Activated T-cell treated with anti-CD3 and anti-CD28 coated beads, Interleukin-2, amount 50 U/mL, for 72 hours (primary cell): ENCODE data around the gene TAP2. TPM values are rescaled to one million over a fixed set of nuclear protein-coding genes. Genes with fewer than 3 reads are reported as not detected.
"Not testable (repeated sequence)": the region's sequence is repeated elsewhere in the genome, so short reads cannot be mapped to it uniquely, and the experiment has no call there.

ENCODE experiments used
- ATAC-seq, 2 donors: fragments of 150-1000 bp; cut with Tn5 transposase; replicated peaks in 1 of 2; 2 replicates each; pipeline ENCODE4 v1.10.0; 2021; ENCODE audit warnings: moderate library complexity in 2 of 2, mild to moderate bottlenecking in 1 of 2
- DNase-seq, 2 donors: peaks; one replicate each; pipeline ENCODE4 v3.0.0; 2021 to 2022; ENCODE audit warnings: mixed read lengths in 1 of 2
- H3K27ac Mint-ChIP-seq: one replicate; pipeline ENCODE4 v1.8.0; 2022; ENCODE audit warnings: mild to moderate bottlenecking, moderate library complexity, mixed read lengths
- H3K27me3 Mint-ChIP-seq: one replicate; pipeline ENCODE4 v1.8.0; 2022; ENCODE audit warnings: low read depth, mixed read lengths
- H3K36me3 Mint-ChIP-seq, 2 donors: one replicate each; pipeline ENCODE4 v1.8.0; 2022; ENCODE audit warnings: mixed read lengths in 2 of 2, mild to moderate bottlenecking in 1 of 2; ENCODE audit not compliant: insufficient read depth in 2 of 2
- H3K4me1 Mint-ChIP-seq: one replicate; pipeline ENCODE4 v1.8.0; 2022; ENCODE audit warnings: low read depth, mixed read lengths
- H3K4me3 Mint-ChIP-seq, 2 donors: one replicate each; pipeline ENCODE4 v1.8.0; 2022; ENCODE audit warnings: mild to moderate bottlenecking in 2 of 2, mixed read lengths in 2 of 2, moderate library complexity in 2 of 2
- H3K9me3 Mint-ChIP-seq, 2 donors: one replicate each; pipeline ENCODE4 v1.8.0; 2022; ENCODE audit warnings: mixed read lengths in 2 of 2
- total RNA-seq, 2 donors: library from RNA; stranded (reverse); gene quantifications; one replicate each; pipeline ENCODE4 v1.2.3, GENCODE V29; 2022

Gene TAP2
- total RNA-seq, 2 donors from 2014 or later = 117 to 127 TPM

- DNase-seq (no peak), ATAC-seq (no peak)
- H3K9me3 Mint-ChIP-seq = no peaks in the 10 kb centered on the region
- no peaks in the 10 kb centered on the region for H3K36me3 Mint-ChIP-seq
- no peaks in the 10 kb centered on the region for H3K27me3 Mint-ChIP-seq
- peaks cover 12% of the 10 kb centered on the region for H3K4me1 Mint-ChIP-seq
- H3K27ac Mint-ChIP-seq = no peak overlapping the region
- no peak overlapping the region for H3K4me3 Mint-ChIP-seq
Observed at GRCh38 chr6:32818867-32819266, 19.7 kb downstream of the TAP2 start.

GRCh38 chr6:32816746-32817204 is 21.8 kb downstream of the TAP2 start, which contains the start of gene HLA-DOB:
Gene HLA-DOB (minus strand): TSS chr6:32817002. CDS start chr6:32816951, 51 bp downstream.
- Mint-ChIP-seq H3K4me3 (no peak within 1 kb of the TSS), H3K36me3 (no peaks in the 10 kb centered on the region), H3K27me3 (no peaks in the 10 kb centered on the region), H3K4me1 (peaks cover 12% of the 10 kb centered on the region), H3K9me3 (no peaks in the 10 kb centered on the region), H3K27ac (no peak within 1 kb of the TSS)
- DNase-seq (no peak), ATAC-seq (peak; percentile 74 to 75)

GRCh38 chr6:32815996-32816395 is 22.5 kb downstream of the TAP2 start:
- Mint-ChIP-seq H3K9me3 (no peaks in the 10 kb centered on the region), H3K4me1 (peaks cover 12% of the 10 kb centered on the region), H3K4me3 (no peak overlapping the region), H3K27ac (no peak overlapping the region), H3K27me3 (no peaks in the 10 kb centered on the region), H3K36me3 (no peaks in the 10 kb centered on the region)
- ATAC-seq (no peak), DNase-seq (no peak)

- Mint-ChIP-seq H3K9me3 (no peaks in the 10 kb centered on the region), H3K4me3 (no peak overlapping the region), H3K27me3 (no peaks in the 10 kb centered on the region), H3K27ac (no peak overlapping the region), H3K4me1 (peaks cover 5% of the 10 kb centered on the region), H3K36me3 (no peaks in the 10 kb centered on the region)
- DNase-seq = no peak
- ATAC-seq = no peak
Observed at GRCh38 chr6:32815115-32815514, 23.4 kb downstream of the TAP2 start.

DNA sequence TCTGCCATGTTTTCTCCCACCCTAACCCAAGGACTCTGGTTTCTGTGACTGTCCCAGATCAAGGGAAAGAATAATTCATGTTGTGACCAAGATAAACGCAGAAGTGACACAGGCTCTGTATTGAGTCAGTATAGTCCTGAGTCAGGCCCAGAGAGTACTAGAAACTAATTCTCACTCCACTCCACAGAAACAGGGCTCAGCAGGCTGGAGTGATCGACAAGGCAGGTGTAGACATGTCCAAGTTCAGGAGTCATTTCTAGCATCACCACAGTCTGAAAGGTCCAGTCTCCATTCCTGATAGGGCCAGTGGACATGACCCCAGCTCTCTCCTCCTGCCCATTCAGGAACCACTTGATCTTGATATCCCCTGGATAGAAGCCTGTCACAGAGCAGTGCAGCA is 24.4 kb downstream of the TAP2 start:
- DNase-seq = no peak
- H3K4me1 Mint-ChIP-seq = no peaks in the 10 kb centered on the region
- no peaks in the 10 kb centered on the region for H3K27me3 Mint-ChIP-seq
- H3K4me3 Mint-ChIP-seq = no peak overlapping the region
- H3K27ac Mint-ChIP-seq = no peak overlapping the region
- no peaks in the 10 kb centered on the region for H3K36me3 Mint-ChIP-seq
- no peaks in the 10 kb centered on the region for H3K9me3 Mint-ChIP-seq
- ATAC-seq = peak; percentile 62 to 66

DNA sequence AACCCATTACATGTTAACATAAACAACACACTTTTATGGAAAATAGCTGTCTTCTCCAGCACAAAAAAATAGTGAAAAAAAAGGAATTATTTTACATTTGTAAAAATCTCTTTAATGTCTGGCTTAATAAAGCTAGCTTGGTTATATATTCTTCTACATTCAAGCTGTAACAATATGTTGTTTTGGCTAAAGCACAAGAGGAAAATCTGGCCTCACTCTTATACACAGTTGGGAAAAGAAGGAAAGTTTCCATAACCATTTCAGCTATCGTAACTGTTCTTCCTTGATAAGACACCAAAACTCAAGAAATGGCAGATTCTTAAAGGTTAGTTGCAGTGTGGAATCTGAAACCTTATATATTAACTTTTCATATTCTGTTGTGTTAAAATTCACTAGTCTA is 29.4 kb downstream of the TAP2 start:
- no peak overlapping the region for H3K27ac Mint-ChIP-seq

DNA sequence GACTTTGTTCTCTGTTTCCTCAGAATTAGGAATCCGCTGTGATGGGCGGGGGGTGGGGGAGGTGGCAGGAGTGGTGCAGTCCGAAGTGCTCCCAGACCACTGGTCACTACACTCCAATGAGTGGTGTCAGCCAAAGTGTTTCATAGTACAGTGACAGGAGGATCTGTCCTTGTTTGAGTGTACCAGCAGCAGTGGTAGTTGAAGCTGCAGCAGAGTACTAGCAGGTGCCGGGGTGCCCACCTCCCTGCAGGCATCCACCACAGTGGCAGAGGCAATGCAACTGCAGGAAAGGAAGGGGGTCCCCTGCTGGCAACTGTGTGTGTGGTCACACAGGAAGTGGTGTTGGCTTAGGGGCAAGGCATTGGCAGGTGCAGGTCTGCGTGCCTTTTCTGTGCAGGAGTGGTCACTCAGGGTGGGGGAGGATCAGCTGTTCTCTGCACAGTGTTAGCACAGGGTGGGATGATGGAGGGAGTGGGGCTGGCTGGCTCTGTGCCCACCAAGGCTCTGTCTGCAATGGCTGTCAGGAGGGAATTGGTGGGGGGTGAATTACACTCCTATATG is 31.4 kb downstream of the TAP2 start:
- DNase-seq (no peak), ATAC-seq (peak in 1 of 2 donors; percentile 24)
- Mint-ChIP-seq H3K27ac (no peak overlapping the region), H3K4me1 (no peaks in the 10 kb centered on the region), H3K4me3 (no peak overlapping the region), H3K36me3 (no peaks in the 10 kb centered on the region), H3K27me3 (peaks cover 30% of the 10 kb centered on the region), H3K9me3 (no peaks in the 10 kb centered on the region)

More for the DNA sequence above, 29.4 kb downstream of the TAP2 start:
- Mint-ChIP-seq H3K4me3 (no peak overlapping the region), H3K4me1 (no peaks in the 10 kb centered on the region), H3K36me3 (no peaks in the 10 kb centered on the region), H3K9me3 (no peaks in the 10 kb centered on the region), H3K27me3 (peaks cover 15% of the 10 kb centered on the region)
- no peak for DNase-seq
- no peak for ATAC-seq

DNA sequence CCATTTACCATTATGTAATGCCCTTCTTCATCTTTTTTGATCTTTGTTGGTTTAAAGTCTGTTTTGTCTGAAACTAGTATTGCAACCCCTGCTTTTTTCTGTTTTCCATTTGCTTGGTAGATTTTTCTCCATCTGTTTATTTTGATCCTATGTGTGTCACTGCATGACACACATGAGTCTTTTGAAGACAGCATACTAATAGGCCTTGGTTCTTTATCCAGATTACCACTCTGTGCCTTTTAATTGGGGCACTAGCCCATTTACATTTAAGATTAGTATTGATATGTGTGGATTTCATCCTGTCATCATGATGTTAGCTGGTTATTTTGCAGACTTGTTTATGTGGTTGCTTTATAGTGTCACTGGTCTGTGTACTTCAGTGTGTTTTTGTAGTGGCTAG is 33.1 kb downstream of the TAP2 start:
- H3K27me3 Mint-ChIP-seq = peaks cover 44% of the 10 kb centered on the region

GRCh38 chr6:32803416-32803815 is 35.1 kb downstream of the TAP2 start:
- H3K9me3 Mint-ChIP-seq = no peaks in the 10 kb centered on the region
- no peak overlapping the region for H3K27ac Mint-ChIP-seq
- H3K4me1 Mint-ChIP-seq = no peaks in the 10 kb centered on the region
- H3K36me3 Mint-ChIP-seq = peaks cover 0 to 1% of the 10 kb centered on the region in 2 donors
- no peak for ATAC-seq
- H3K4me3 Mint-ChIP-seq = no peak overlapping the region
- DNase-seq = no peak
- peaks cover 52% of the 10 kb centered on the region for H3K27me3 Mint-ChIP-seq

More for the DNA sequence above, 33.1 kb downstream of the TAP2 start:
- H3K36me3 Mint-ChIP-seq, H3K4me3 Mint-ChIP-seq, H3K4me1 Mint-ChIP-seq, H3K9me3 Mint-ChIP-seq, H3K27ac Mint-ChIP-seq, ATAC-seq, DNase-seq: not testable (repeated sequence)

DNA sequence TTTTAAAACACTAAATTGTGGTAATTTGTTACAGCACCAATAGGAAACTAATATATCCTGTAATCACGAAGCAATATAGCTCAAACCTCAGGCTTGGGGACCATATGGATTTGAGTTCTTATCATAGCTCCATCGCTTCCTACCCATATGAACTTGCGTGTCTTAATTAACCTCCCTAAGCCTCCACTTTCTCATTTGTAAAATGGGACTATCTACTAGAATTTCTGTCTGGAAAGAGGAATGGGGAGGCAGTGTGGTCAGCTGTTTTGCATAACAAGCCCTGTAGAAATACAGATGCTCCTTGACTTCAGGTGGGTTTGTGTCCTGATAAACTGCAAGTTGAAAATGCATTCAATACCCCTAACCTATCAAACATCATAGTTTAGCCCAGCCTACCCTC is 38.8 kb downstream of the TAP2 start:
- ATAC-seq = no peak
- Mint-ChIP-seq H3K27ac (no peak overlapping the region), H3K4me3 (no peak overlapping the region), H3K9me3 (no peaks in the 10 kb centered on the region), H3K4me1 (peaks cover 15% of the 10 kb centered on the region), H3K27me3 (peaks cover 65% of the 10 kb centered on the region), H3K36me3 (peaks cover 0 to 1% of the 10 kb centered on the region in 2 donors)
- no peak for DNase-seq

DNA sequence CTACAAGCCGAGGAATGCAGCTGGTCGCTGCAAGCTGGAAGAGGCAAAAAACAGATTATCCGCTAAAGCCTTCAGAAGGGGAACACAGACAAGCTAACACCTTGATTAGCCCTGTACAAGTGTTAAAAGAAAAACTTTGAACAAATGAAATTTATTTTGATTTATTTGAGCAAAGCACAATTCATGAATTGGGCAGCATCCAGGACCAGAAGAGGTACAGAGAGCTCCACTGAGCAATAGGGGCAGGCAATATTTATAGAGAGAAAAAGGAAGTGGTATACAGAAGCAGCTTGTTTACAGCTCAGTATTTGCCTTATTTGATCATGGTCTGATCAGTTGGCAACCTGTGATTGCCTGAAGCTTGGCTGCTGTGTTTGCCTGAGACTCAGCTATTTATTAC is 39.4 kb downstream of the TAP2 start:
- H3K27ac Mint-ChIP-seq = no peak overlapping the region
- no peak for DNase-seq
- H3K9me3 Mint-ChIP-seq = no peaks in the 10 kb centered on the region
- no peak for ATAC-seq
- peaks cover 21% of the 10 kb centered on the region for H3K4me1 Mint-ChIP-seq
- H3K27me3 Mint-ChIP-seq = peaks cover 65% of the 10 kb centered on the region
- H3K36me3 Mint-ChIP-seq = peaks cover 0 to 1% of the 10 kb centered on the region in 2 donors
- H3K4me3 Mint-ChIP-seq = no peak overlapping the region

- peaks cover 0 to 1% of the 10 kb centered on the region in 2 donors for H3K36me3 Mint-ChIP-seq
- no peak overlapping the region for H3K27ac Mint-ChIP-seq
- DNase-seq = peak; percentile 76 to 79
- peak overlapping the region; percentile 56 to 69 for H3K4me3 Mint-ChIP-seq
- peaks cover 27% of the 10 kb centered on the region for H3K4me1 Mint-ChIP-seq
- ATAC-seq = peak; percentile 61 to 74
- H3K9me3 Mint-ChIP-seq = no peaks in the 10 kb centered on the region
- peaks cover 67% of the 10 kb centered on the region for H3K27me3 Mint-ChIP-seq
Observed at GRCh38 chr6:32796848-32797776, 41.4 kb downstream of the TAP2 start.

GRCh38 chr6:32794510-32794909 is 44.0 kb downstream of the TAP2 start:
- H3K4me3 Mint-ChIP-seq = no peak overlapping the region
- H3K4me1 Mint-ChIP-seq = peaks cover 27% of the 10 kb centered on the region
- no peak for ATAC-seq
- H3K27ac Mint-ChIP-seq = no peak overlapping the region
- no peak for DNase-seq
- peaks cover 71% of the 10 kb centered on the region for H3K27me3 Mint-ChIP-seq
- peaks cover 0 to 1% of the 10 kb centered on the region in 2 donors for H3K36me3 Mint-ChIP-seq
- H3K9me3 Mint-ChIP-seq = no peaks in the 10 kb centered on the region
